B cell (primary cell): Measurements from ENCODE around the gene PRKCA.

ENCODE experiments used
- CTCF ChIP-seq: fragments of 200-600 bp; IDR thresholded peaks from one replicate; pipeline ENCODE4 v1.8.0; 2022; ENCODE audit warnings: antibody characterized with exemption, mild to moderate bottlenecking
- EZH2 ChIP-seq: IDR thresholded peaks from 2 replicates; pipeline ENCODE4 v1.6.1; 2012; ENCODE audit warnings: borderline replicate concordance, low read depth, mild to moderate bottlenecking, moderate library complexity, low read length; ENCODE audit not compliant: insufficient read depth, poor library complexity, severe bottlenecking

GRCh38 chr17:66834919-66835454 lies 532.6 kb downstream of the PRKCA start, which contains the start of gene CACNG5:
- TF ChIP-seq CTCF (no peak), EZH2 (no peak)
